ENCODE data around the gene TAF3.

DNA sequence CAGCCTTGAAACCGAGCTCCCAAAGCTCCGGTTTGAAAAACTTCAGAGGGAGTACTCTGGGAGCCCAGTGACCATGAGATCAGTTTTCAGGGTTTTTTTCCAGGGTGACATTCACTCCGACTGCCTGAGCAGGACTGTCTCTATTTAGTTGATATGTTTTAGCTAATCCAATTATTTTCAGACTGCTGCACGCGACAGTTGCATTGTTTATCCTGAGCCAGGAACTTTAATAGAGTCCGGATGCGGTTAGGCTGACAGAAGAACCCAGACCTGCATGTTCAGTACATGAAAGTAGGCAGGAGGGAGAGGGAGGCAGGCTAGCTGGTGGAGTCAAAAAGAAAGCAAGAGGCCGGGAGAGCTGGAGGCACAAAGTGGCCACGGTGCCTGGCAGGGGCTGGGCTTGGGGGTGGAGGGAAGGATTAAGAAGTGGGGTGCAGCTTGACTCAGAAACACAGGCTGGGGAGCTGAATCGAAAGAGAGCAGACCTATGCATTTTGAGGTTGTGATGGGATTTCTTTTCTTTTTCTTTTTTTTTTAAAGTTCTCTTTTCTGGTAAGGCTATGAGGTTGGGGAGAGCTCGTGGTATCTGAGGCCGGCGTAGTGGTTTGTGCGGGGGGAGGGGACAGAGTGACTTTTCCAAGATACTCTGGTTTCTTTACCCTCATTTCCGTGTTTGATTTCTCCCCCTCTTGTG lies 241.9 kb downstream of the TAF3 start:
- TF ChIP-seq ZNF37A (tag by site-specific recombination; IDR thresholded peaks at IDR 0.05) (no peak), ZNF768 (tag by site-specific recombination; IDR thresholded peaks at IDR 0.05) (no peak), ZSCAN30 (tag by site-specific recombination; IDR thresholded peaks at IDR 0.05) (no peak), REPIN1 (tag by site-specific recombination; IDR thresholded peaks at IDR 0.05; ENCODE audit: low read depth) (no peak), ZFP69B (tag by site-specific recombination; IDR thresholded peaks at IDR 0.05) (no peak), KLF16 (tag by site-specific recombination; IDR thresholded peaks at IDR 0.05) (no peak)
- TF ChIP-seq, protein P1, sequence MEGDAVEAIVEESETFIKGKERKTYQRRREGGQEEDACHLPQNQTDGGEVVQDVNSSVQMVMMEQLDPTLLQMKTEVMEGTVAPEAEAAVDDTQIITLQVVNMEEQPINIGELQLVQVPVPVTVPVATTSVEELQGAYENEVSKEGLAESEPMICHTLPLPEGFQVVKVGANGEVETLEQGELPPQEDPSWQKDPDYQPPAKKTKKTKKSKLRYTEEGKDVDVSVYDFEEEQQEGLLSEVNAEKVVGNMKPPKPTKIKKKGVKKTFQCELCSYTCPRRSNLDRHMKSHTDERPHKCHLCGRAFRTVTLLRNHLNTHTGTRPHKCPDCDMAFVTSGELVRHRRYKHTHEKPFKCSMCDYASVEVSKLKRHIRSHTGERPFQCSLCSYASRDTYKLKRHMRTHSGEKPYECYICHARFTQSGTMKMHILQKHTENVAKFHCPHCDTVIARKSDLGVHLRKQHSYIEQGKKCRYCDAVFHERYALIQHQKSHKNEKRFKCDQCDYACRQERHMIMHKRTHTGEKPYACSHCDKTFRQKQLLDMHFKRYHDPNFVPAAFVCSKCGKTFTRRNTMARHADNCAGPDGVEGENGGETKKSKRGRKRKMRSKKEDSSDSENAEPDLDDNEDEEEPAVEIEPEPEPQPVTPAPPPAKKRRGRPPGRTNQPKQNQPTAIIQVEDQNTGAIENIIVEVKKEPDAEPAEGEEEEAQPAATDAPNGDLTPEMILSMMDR (tag by site-specific recombination; IDR thresholded peaks at IDR 0.05), result no peak

Data from HEK293 (cell line).